Thyroid gland (tissue), 4 donors: ENCODE measurements around the gene C19orf12.

Experiments used
- POLR2A ChIP-seq, 2 donors: fragments of 450-650 bp; IDR thresholded peaks; one replicate each; pipeline ENCODE4 v1.6.1; 2017; ENCODE audit warnings: antibody characterized with exemption in 2 of 2, mild to moderate bottlenecking in 2 of 2, moderate library complexity in 1 of 2
- TF ChIP-seq, protein P1 (sequence below), 6 experiments: fragments of 200-600 bp in 3 of 6; fragments of 450-650 bp in 3 of 6; sonication (generic) in 3 of 6; IDR thresholded peaks; one replicate each; pipeline ENCODE4 v1.5.1; 2016 to 2019; ENCODE audit warnings: antibody characterized with exemption in 6 of 6, mild to moderate bottlenecking in 2 of 6, inconsistent platforms in 1 of 6, moderate library complexity in 1 of 6

DNA sequence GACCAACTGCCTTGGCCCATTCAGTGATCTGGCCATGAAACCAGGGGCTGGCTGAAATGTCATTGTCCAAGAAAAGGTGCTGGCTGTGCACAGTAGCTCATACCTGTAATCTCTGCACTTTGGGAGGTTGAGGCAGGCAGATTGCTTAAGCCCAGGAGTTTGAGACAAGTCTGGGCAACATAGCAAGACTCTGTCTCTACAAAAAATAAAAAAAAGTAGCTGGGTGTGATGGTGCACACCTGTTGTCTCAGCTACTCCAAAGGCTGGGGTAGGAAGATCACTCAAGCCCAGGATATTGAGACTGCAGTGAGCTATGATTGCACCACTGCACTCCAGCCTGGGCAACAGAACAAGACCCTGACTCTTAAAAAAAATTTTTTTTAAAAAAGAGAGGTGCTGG lies 28.6 kb upstream of the C19orf12 start:
- no peak for TF ChIP-seq POLR2A (IDR thresholded peaks at IDR 0.05)
- TF ChIP-seq, protein P1, sequence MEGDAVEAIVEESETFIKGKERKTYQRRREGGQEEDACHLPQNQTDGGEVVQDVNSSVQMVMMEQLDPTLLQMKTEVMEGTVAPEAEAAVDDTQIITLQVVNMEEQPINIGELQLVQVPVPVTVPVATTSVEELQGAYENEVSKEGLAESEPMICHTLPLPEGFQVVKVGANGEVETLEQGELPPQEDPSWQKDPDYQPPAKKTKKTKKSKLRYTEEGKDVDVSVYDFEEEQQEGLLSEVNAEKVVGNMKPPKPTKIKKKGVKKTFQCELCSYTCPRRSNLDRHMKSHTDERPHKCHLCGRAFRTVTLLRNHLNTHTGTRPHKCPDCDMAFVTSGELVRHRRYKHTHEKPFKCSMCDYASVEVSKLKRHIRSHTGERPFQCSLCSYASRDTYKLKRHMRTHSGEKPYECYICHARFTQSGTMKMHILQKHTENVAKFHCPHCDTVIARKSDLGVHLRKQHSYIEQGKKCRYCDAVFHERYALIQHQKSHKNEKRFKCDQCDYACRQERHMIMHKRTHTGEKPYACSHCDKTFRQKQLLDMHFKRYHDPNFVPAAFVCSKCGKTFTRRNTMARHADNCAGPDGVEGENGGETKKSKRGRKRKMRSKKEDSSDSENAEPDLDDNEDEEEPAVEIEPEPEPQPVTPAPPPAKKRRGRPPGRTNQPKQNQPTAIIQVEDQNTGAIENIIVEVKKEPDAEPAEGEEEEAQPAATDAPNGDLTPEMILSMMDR (IDR thresholded peaks at IDR 0.05), result no peak
